ENCODE measurements around the gene SGK1.
"Not testable (repeated sequence)": the region's sequence is repeated elsewhere in the genome, so short reads cannot be mapped to it uniquely, and the experiment has no call there.

The SGK1 gene

GRCh38 chr6:134339216-134339615 lies 21.3 kb upstream of the SGK1 start:
- TF ChIP-seq CTCF (IDR thresholded peaks at IDR 0.05; ENCODE audit: low read depth, low read length, missing control alignments) = no peak
- Histone ChIP-seq H3K27me3 (replicated peaks) (no peaks in the 10 kb centered on the region), H3K36me3 (replicated peaks) (no peaks in the 10 kb centered on the region), H3K4me3 (ENCODE audit: low read depth, low read length) (no peak overlapping the region), H3K27ac (no peak overlapping the region)
- in situ Hi-C loops (cut with HindIII; ENCODE audit: low pct_ligation_motif_present, low sequenced_read_pairs) = no loop called here
- no peak for DNase-seq

DNA sequence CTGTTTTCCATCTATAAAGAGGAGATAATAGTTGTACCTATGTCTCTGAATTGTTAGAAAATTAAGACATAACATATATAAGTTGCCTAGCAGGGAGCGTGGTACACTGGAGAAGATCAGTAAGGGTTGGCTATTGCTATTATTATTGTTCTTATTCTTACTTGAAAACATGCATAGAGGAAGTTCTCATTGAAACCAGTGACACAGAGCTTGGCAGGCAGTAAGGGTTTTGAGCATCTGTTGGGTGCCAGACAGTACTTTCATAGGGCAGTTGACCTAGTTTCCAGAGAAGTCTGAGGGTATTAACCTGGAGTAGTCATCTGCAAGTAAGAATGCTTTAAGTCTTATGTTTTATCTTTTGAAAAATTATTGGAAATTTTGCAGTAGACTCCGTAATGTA lies 13.3 kb upstream of the SGK1 start:
- TF ChIP-seq CTCF (IDR thresholded peaks at IDR 0.05; ENCODE audit: low read depth, low read length, missing control alignments) = no peak
- Histone ChIP-seq H3K4me3 (ENCODE audit: low read depth, low read length) (no peak overlapping the region), H3K36me3 (replicated peaks) (no peaks in the 10 kb centered on the region), H3K27me3 (replicated peaks) (no peaks in the 10 kb centered on the region), H3K27ac (no peak overlapping the region)
- no peak for DNase-seq
- in situ Hi-C loops (cut with HindIII; ENCODE audit: low pct_ligation_motif_present, low sequenced_read_pairs) = no loop called here

- no peak for TF ChIP-seq CTCF (IDR thresholded peaks at IDR 0.05; ENCODE audit: low read depth, low read length, missing control alignments)
- Histone ChIP-seq H3K27me3 (replicated peaks) (no peaks in the 10 kb centered on the region), H3K36me3 (replicated peaks) (no peaks in the 10 kb centered on the region), H3K27ac (no peak overlapping the region), H3K4me3 (ENCODE audit: low read depth, low read length) (no peak overlapping the region)
- no peak for DNase-seq
- in situ Hi-C loops (cut with HindIII; ENCODE audit: low pct_ligation_motif_present, low sequenced_read_pairs) = no loop called here
Measured at GRCh38 chr6:134330555-134330954, 12.6 kb upstream of the SGK1 start.

DNA sequence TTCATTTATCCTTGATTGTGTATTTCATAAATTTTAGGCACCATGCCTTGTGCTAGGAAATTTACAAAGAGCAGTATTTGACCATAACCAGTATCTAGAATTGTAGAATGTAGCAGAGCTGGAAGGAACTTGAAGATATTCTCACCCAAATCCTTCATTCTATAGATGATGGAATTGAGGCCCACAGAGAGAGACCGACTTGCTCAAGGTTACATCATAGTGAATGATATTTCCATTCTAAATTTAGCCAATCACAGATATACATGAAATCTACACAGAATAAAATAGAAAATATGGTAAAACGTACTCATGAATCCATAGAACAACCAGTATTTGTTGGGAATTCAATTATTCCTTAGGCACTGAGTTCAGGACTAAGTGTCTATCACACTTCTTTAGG lies 10.9 kb upstream of the SGK1 start:
- no peaks in the 10 kb centered on the region for H3K27me3 ChIP-seq (replicated peaks)
- in situ Hi-C loops (cut with HindIII; ENCODE audit: low pct_ligation_motif_present, low sequenced_read_pairs) = no loop called here
- no peak for DNase-seq
- no peaks in the 10 kb centered on the region for H3K36me3 ChIP-seq (replicated peaks)
- H3K27ac ChIP-seq = no peak overlapping the region
- no peak for TF ChIP-seq CTCF (IDR thresholded peaks at IDR 0.05; ENCODE audit: low read depth, low read length, missing control alignments)
- no peak overlapping the region for H3K4me3 ChIP-seq (ENCODE audit: low read depth, low read length)

DNA sequence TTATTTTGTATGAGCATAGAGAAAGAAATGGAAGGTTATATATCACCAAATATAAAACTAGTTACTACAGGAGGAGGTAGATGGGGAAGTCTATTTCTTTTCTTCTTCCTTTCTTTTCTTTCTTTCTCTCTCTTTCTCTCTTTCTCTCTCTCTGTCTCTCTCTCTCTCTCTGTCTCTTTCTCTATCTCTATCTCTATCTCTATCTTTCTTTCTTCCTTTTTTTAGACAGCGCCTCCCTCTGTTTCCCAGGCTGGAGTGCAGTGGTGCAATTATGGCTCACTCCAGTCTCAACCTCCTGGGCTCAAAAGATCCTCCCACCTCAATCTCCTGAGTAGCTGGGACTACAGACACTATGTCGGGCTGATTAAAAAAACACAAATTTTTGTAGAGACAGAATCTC lies 10.2 kb upstream of the SGK1 start:
- no peak overlapping the region for H3K4me3 ChIP-seq (ENCODE audit: low read depth, low read length)
- no peaks in the 10 kb centered on the region for H3K36me3 ChIP-seq (replicated peaks)
- in situ Hi-C loops (cut with HindIII; ENCODE audit: low pct_ligation_motif_present, low sequenced_read_pairs) = no loop called here

GRCh38 chr6:134326192-134326591 lies 8.3 kb upstream of the SGK1 start:
- H3K27me3 ChIP-seq (replicated peaks) = not testable (repeated sequence)

More for the DNA sequence above, 10.2 kb upstream of the SGK1 start:
- no peak for TF ChIP-seq CTCF (IDR thresholded peaks at IDR 0.05; ENCODE audit: low read depth, low read length, missing control alignments)
- no peak for DNase-seq
- H3K27ac ChIP-seq = no peak overlapping the region
- H3K27me3 ChIP-seq (replicated peaks) = no peaks in the 10 kb centered on the region

More at GRCh38 chr6:134326192-134326591, 8.3 kb upstream of the SGK1 start:
- in situ Hi-C loops (cut with HindIII; ENCODE audit: low pct_ligation_motif_present, low sequenced_read_pairs); H3K27ac ChIP-seq; H3K36me3 ChIP-seq (replicated peaks); DNase-seq; H3K4me3 ChIP-seq (ENCODE audit: low read depth, low read length): not testable (repeated sequence)
